Activated T-cell treated with anti-CD3 and anti-CD28 coated beads for 4 hours (primary cell): ENCODE measurements around the gene VMP1.
"Not testable (repeated sequence)": the region's sequence is repeated elsewhere in the genome, so short reads cannot be mapped to it uniquely, and the experiment has no call there.

Experiments used
- DNase-seq: peaks from one replicate; pipeline ENCODE4 v3.0.0-alpha.2; 2020

The VMP1 gene

DNA sequence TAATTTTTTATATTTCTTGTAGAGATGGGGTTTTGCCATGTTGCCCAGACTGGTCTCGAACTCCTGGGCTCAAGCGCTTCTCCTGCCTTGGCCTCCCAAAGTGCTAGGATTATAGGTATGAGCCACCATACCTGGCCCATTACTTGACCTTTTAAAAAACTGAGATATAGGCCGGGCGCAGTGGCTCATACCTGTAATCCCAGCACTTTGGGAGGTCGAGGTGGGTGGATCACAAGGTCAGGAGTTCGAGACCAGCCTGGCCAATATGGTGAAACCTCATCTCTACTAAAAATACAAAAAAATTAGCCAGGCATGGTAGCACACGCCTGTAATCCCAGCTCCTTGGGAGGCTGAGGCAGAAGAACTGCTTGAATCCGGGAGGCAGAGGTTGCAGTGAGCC, 166.0 kb downstream of the VMP1 start:
- DNase-seq = not testable (repeated sequence)

DNA sequence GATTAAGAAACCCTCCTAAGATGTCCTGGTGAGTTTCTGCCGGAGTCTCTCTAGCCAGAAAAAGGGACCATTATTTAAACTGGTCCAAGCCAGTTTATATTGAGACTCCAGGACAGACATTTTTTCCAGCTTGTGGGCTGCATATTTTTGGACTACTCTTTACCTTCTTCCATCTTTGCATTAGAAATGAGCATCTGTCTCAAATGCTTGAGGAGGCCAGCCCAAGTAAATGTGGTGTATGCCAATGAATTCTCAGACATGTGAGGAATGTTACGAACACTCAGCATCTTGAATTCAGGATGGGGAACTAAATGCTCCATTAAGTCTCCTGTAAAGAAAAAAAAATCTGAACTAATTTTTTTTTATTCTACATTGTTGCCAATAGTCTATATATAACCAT, 166.9 kb downstream of the VMP1 start:
- no peak for DNase-seq

DNA sequence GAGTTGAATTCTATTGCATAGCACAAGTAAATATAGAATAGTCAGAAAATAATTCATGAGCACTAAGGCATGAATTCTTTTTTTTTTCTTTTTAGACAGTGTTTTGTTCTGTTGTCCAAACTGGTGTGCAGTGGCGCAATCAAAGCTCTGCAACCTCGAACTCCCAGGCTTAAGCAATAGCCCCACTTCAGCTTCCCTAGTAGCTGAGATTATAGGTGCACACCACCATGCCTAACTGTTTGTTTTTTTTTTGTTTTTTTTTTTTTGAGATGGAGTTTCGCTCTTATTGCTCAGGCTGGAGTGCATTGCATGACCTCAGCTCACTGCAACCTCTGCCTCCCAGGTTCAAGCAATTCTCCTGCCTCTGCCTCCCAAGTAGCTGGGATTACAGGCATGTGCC, 168.7 kb downstream of the VMP1 start:
- DNase-seq = no peak

DNA sequence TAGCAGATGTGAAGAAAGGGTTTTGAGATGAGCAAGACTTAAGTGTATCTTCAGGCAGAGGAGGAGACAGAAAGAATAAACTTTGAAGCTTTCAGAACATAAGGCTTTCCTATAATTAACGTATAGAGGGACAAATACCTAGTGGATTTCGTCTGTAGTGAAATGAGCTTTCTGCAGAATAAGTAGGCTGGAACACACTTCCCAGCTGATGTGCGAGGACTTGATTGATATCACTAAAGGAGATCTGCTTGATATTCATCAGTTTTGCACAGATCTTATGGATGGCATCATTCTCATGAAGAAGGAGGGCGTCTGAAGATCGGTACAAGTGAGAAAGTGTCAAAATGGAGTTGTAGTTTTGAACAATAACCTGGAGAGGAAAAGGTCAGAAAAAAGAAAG, 170.5 kb downstream of the VMP1 start:
- DNase-seq = no peak

DNA sequence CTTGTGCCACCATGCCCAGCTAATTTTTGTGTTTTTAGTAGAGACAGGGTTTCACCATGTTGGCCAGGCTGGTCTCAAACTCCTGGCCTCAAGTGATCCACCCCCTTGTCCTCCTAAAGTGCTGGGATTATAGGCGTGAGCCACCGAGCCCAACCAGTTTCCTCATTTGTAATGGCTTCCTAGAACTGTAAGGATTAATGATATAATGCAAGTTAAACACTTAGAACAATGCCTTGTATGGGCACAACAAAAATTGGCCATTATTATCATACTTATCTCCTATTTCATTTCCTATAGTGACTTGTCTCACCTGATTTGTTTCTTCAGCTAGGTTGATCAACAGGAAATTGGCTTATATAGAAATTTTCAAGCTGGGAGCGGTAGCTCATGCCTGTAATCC, 171.2 kb downstream of the VMP1 start:
- no peak for DNase-seq

DNA sequence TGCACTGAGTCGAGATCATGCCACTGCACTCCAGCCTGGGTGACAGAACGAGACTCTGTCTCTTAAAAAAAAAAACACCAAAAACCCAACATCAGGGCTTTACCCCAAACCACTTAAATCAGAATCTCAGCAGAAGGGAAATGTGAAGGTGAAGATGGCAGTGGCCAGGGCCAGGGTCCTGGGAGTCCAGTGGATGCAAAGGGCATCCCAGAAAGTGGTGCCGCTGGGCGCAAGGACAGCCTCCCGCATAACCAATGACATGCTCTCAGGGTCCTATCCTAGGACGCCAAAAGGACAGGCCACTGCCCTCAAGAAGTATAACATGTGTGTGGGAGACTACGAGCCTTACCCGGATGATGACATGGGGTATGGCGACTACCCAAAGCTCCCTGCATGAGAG, 177.4 kb downstream of the VMP1 start:
- no peak for DNase-seq

DNA sequence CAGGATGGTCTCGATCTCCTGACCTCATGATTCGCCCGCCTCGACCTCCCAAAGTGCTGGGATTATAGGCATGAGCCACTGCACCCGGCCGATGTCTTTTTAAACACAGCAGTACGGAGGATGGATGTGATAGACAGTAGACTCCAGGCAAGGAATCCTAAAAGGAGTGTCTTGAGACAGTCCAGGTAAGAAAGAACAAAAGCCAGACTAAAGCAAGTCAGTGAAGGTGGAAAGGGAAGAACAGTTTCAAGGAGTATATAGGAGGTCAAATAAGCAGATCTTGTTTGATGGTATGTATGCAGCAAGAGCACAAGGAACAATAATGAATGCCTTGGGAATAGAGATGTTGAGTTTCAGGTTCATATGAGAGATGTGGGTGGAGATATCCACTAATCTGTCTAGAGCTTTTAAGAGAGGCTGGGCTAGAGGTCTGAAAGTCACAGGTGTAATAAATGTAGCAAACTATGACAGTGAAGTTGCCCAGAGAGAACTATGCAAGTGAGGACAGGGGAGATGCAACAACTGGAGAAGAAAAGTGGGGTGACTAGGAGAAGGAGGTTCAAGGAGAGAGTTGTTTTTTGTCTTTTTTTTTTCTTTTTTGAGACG, 180.8 kb downstream of the VMP1 start:
- no peak for DNase-seq

DNA sequence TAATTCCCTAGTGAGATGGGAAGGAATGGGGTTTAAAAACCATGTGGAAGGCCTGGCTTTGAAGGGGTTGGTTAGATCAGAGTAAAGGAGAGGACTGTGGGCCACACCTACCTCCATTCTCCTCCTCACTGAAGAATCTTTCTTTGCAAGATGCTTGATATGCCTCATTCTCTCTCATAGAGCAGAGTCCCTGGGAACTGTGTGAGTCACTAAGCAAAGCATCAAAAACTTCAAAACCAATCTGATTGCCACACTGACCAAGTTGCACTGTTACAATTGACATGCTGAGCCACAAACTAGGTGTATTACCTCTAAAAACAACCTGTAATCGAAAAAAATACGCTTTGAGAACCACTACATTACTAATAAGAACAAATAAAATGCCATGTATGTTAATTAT, 183.3 kb downstream of the VMP1 start:
- DNase-seq = no peak
